SW 1271 (cell line): ENCODE measurements around the gene RAB40B.
A peak's percentile ranks its signal among the peaks of the same experiment; 100 is the strongest.

Experiments
- DNase-seq, 2 experiments: peaks; one replicate each; lab custom pipeline; 2025; lab: John Stamatoyannopoulos, UW

The RAB40B gene

GRCh38 chr17:82649501-82650261, 48.8 kb downstream of the RAB40B start:
- DNase-seq: no peak

- DNase-seq: no peak
These were observed 49.7 kb downstream of the RAB40B start for GRCh38 chr17:82648742-82649331.

DNA sequence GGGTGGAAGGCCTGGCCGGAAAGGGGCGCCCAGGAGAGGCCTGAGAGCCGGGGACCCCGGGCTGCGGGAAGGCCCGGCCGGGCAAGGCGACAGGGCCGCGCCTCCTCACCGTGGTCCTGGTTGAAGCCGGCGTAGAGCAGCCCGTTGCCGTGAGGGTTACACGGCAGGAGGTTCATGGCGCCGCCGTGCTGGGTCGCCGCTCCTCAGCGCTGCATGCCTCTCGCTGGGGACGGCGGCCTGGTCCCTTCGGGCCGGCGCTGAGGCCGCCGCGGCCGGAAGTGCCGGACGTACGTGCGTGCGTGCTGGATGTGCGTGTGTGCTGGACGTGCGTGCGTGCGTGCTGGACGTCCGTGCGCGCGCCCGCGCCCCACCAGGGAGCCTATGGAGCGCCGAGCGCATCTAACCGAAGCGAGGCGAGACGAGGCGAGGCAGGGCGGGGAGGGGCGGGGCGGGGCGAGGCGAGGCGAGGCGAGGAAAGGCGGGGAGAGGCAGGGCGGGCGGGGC, 50.3 kb downstream of the RAB40B start, which contains the start of gene WDR45B:
WDR45B (minus strand) TSS at position 280 of the 504 bp plus-strand sequence; CDS start at position 176, 104 bp downstream.
- DNase-seq: peak; percentile 84 to 90

DNA sequence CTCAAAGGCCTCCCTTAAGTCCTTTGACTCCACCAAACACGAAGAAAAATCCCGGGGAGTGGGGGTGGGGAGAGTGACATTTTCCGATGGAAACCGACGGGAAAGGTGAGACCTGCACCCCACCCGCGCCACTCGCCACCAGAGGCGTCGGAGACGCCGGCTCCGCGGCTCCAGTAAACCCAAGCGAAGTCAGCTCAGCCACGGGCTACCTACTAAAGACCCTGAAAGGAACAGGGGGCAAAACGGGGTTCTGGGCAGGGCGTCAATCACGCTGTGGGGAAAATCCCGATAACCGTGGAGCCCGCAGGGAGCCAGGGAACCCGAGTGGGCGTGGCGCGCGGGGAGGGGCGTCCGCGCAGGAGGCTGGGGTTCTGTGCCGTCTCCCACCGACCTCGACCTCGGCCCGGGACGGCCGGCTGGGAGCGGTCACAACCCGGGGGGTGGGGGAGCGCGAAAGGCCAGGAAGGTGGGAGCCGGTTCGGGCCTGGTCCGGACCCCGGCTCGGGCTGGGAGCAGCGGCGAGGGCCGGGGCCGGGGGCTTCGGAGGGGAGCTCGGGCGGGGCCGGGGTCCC, 50.8 kb downstream of the RAB40B start:
- no peak for DNase-seq

- DNase-seq: no peak
These were observed 53.0 kb downstream of the RAB40B start for GRCh38 chr17:82645516-82645915.

- DNase-seq: no peak
These were observed 54.4 kb downstream of the RAB40B start for GRCh38 chr17:82644148-82644547.

DNA sequence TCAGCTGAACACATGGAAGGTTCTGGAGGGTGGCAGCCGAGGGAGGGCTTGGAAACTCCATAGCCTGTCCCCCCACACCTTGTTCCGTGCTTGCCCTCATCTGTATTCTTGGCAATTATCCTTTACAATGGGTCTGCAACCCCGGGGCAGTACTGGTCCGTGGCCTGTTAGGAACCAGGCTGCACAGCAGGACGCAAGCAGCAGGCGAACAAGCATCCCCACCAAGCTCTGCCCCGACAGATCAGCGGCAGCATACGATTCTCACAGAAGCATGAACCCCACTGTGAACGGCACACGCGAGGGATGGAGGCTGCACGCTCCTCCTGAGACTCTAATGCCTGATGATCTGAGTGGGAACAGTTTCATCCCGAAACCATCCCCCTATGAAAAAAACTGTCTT, 56.5 kb downstream of the RAB40B start:
- no peak for DNase-seq

- DNase-seq: no peak
These were observed 58.5 kb downstream of the RAB40B start for GRCh38 chr17:82640036-82640435.

DNA sequence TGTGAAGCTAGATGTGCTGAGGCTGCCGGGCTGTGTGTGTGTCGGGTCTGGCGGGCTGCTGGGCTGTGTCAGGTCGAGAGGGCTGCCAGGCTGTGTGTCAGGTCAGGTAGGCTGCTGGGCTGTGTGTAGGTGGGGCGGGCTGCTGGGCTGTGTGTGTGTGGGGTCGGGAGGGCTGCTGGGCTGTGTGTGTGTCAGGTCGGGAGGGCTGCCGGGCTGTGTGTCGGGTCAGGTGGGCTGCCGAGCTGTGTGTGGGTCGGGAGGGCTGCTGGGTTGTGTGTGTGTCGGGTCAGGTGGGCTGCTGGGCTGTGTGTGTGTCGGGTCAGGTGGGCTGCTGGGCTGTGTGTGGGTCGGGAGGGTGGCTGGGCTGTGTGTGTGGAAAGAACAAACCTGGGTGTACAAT, 58.9 kb downstream of the RAB40B start:
- no peak for DNase-seq

DNA sequence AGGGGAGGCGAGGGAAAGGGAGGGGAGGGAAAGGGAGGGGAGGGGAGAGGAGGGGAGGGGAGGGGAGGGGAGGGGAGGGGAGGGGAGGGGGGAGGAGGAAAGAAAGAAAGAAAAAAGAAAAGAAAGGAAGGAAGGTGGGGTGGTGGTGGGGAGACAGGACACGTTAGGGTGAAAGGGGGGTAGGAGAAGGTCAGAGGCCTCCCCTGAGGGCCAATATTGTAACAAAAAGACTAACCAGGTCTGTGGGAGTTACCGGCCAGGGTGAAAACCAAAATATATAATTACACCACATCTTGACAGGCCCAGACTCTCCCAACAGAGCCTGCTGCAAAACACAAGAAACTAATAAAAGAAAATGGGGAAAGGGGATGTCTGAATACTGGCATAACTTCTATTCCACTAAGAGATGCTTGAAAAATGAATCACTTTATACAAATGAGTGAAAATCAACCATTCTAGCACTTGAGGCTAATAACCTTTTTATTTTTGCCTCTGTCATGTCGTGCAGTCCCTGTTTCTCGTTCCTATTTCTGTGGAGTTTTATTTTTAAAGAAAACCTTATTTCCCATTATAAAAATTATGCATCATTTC, 60.2 kb downstream of the RAB40B start:
- DNase-seq: no peak

DNA sequence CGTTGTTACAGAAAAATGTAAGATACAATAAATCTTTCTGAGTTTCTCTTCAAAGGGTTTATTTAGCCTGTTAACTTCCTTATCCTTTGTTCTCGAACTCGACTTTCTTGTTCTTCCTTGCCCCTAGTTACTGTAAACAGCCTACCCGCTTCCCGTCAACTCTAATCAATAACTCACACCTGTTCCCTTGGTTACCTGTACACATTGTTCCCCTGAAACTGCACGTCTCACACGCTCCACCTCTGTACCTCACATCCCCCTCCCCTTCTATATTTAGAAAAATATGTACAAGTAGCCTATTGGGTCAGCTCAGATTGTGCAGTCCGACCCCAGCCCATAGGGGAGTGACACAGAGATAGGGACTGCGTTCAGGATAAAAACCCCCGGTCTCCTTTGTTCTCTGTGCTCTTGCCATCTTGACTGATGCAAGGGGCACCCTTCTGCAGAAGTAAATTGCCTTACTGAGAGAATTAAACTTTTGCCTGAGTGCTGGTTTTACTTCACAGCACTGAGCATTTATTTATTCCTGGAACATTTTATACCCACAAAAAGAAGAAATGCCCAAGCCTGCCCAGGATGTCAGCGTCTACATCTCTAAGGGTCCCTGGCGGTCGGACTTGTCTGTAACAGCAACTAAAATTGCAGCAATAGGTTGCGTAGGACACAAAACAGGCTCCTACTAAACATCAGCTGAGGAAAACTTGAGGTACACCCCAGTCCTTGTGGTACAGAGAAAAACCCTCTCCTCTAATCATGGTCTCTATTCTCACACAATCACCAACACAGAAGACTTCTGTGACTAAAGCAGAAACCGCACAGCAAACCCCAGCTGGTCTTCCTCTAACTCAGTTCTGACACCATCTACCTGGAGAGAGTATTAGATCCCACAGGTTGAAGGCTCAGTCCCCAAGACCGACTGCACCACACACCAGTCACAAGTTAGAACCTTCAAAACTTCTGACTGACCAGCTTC, 61.6 kb downstream of the RAB40B start:
- DNase-seq: no peak

GRCh38 chr17:82633343-82633742, 65.2 kb downstream of the RAB40B start:
- DNase-seq: no peak

DNA sequence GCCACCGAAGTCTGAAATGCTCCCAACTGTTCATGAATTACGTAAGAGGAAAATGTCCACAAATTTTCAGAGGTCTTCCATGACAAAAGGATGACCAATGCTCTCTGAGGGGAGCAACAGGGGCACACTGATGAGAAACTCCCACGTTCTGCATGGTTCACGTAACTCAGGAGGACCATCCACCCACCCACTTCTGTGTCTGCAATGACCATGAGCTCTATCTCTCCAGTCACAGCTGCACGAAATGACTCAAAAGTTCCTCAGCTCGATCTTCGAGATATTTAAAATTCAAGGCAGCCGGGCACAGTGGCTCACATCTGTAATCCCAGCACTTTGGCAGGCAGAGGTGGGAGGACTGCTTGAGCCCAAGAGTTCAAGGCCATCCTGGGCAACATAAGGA, 66.0 kb downstream of the RAB40B start:
- no peak for DNase-seq

DNA sequence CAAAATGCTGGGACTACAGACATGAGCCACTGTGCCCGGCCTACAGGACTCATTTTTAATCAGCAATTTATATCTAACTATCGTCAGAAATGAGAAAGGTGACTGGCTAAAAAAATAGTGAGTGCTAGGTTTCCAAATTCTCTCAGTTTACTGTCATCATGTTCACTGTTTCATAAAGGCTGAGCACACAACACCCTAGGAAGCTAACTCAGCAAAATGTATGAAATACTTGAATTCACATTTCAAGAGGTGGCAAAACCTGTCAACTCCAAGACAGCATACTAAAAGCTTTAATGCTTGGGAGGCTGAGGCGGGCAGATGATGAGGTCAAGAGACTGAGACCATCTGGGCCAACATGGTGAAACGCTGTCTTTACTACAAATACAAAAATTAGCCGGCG, 67.0 kb downstream of the RAB40B start:
- DNase-seq: no peak

DNA sequence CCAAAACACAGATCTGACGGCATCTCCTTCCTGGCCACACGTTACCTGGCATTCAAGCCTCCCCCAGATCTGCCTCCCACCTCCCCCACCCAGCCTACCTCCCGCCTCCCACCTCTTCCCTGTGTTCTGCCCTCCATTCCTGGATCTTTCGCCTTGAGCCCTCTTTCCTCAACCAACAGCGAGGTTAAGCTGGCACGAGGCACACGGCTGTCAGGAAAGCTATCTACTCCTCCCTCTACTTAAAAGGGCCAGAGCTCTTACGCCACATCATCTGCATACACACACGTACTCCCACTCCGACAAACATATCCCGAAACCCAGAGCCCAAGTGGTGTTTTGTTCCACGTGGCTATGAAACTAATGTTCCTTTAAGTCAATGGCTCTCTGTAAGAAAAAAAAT, 68.3 kb downstream of the RAB40B start:
- DNase-seq: no peak

- DNase-seq: no peak
These were observed 68.8 kb downstream of the RAB40B start for GRCh38 chr17:82629748-82630147.

DNA sequence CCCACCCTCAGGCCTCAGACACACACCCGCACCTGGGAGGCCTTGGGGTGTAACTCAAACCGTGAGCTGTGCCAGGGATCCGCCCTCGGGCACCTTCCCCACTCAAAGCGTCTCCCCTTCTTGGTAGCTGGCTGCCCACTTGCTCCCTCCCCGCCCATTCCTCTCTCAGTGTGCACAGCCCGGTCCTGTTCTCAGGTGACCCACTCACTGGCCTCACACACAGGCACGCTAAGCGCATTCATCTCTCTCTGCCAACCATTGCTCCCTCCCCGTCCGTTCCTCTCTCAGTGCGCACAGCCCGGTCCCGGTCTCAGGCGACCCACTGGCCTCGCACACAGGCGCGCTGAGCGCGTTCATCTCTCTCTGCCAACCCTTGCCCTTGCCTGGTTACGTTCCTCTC, 71.1 kb downstream of the RAB40B start:
- DNase-seq: no peak

- no peak for DNase-seq
These were observed 74.8 kb downstream of the RAB40B start for GRCh38 chr17:82623707-82624106.

DNA sequence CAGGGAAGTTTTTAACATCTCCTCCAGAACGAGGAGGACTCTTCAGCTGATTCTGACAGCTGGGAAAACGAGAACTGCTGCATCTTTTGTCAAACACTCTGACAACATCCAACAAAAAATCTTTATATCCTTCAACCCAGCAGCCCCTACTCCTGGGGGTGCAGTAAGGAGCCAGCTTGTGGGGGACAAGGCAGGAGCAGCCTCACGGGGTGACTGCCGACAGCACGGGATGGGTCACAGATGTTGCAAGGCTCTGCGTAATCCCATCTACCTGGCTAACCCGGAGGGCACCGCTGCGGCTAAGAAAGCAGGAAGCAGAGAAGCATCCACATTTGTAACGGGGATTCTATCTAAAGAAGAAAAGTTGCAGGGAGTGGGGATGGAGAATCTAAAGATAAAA, 78.9 kb downstream of the RAB40B start:
- no peak for DNase-seq

GRCh38 chr17:82619211-82619610, 79.3 kb downstream of the RAB40B start:
- DNase-seq: no peak

GRCh38 chr17:82616021-82616711, 82.3 kb downstream of the RAB40B start:
- DNase-seq: no peak
